HAP-1 (cell line): Measurements from ENCODE around the gene ALB.

Experiments
- DNase-seq, 2 experiments: peaks; one replicate each; pipeline ENCODE4 v3.0.0-alpha.2; 2016 to 2020; ENCODE audit warnings: low spot score in 2 of 2
- H3K27me3 ChIP-seq: fragments of 250-450 bp; sonication (Bioruptor Pico); 2 replicates; pipeline ENCODE4 v1.5.1; 2020; ENCODE audit warnings: low read depth, mild to moderate bottlenecking, moderate library complexity
- H3K36me3 ChIP-seq: fragments of 250-450 bp; sonication (Bioruptor Pico); replicated peaks from 2 replicates; pipeline ENCODE4 v1.5.1; 2020; ENCODE audit warnings: mild to moderate bottlenecking
- H3K4me1 ChIP-seq: fragments of 250-450 bp; sonication (Bioruptor Pico); 2 replicates; pipeline ENCODE4 v1.5.1; 2020; ENCODE audit warnings: mild to moderate bottlenecking
- H3K4me3 ChIP-seq: fragments of 250-450 bp; sonication (Bioruptor Pico); 2 replicates; pipeline ENCODE4 v1.5.1; 2020; ENCODE audit warnings: mild to moderate bottlenecking, moderate library complexity
- H3K9me3 ChIP-seq: fragments of 250-450 bp; sonication (Bioruptor Pico); 2 replicates; pipeline ENCODE4 v1.5.1; 2020; ENCODE audit warnings: mild to moderate bottlenecking, moderate library complexity
- in situ Hi-C: fragments of 300-500 bp; cut with MboI; formaldehyde crosslinking; loops from 3 replicates; pipeline ENCODE4 v1.14.3; 2020; ENCODE audit warnings: low sequenced_read_pairs, inconsistent platforms, mixed read lengths

The ALB gene

DNA sequence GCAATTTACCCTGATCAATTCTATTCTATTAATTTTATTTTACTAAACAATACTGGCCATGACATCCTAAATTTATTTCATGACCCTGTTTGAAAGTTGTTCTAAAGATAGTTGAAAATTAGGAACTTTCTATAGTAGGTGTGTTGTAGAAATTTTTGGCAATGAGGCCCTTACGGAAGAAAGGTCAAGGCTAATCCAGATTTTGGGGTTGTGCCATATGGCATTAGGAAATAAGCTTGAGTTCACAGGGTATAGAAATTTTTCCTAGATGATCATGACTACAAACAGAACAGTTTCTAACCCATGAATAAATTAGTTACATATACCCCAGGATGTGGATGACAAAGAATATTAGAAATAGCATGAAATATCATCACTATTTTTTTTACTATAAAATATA, 7.8 kb upstream of the ALB start:
- in situ Hi-C loops: no loop called here
- H3K36me3 ChIP-seq: no peaks in the 10 kb centered on the region
- DNase-seq: no peak

DNA sequence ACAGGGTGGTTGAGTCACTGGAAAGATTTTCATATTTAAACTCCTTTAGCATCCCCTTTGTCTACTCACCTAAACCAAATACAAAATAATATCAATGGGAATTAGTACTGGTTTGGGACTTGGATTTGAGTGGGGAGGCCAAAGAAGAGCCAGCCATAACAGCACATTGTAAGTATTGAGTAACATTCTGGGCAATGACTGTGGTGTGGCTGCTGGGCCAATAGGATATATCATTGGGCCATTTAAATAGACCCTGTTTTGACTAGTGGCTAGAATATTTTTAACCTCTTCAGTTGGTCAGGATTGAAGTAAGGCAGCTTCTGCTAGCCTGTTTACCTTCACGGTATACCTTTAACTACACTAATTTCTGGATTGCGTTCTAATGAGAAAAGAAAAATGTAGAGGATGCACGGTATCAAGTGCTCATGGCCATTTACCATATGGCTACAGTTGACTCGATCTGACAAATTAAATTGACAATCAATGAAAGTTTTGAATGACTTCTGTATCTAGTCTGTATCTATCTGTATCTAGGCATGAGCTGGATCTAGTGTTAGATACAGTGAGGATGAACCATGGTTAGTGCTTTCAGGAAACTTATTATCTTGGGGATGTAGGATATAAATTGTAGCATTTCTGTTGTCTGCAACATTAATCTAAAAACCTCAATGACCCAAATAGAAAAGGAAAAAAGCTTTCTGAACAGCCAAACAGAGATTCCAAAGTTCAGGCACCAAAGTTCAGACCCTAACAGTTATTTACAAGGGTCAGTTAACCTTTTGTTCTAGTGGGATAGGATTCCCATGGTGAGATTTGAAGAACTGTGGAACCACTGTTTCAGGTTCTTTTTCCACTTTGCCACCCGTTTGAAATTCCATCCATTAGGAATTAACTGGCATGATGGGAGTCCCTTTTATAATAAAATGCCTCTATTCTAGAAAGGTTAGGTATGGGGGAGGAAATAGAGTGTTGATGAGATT, 6.8 kb upstream of the ALB start:
- no peaks in the 10 kb centered on the region for H3K4me1 ChIP-seq
- no peaks in the 10 kb centered on the region for H3K9me3 ChIP-seq
- peaks cover 6% of the 10 kb centered on the region; the same call in 1 of the 2 replicates for H3K27me3 ChIP-seq
- in situ Hi-C loops: no loop called here
- DNase-seq: no peak
- no peak overlapping the region for H3K4me3 ChIP-seq
- no peaks in the 10 kb centered on the region for H3K36me3 ChIP-seq

More for the DNA sequence above, 7.8 kb upstream of the ALB start:
- H3K27me3 ChIP-seq: peaks cover 6% of the 10 kb centered on the region; the same call in 1 of the 2 replicates
- no peaks in the 10 kb centered on the region for H3K4me1 ChIP-seq
- no peaks in the 10 kb centered on the region for H3K9me3 ChIP-seq
- no peak overlapping the region for H3K4me3 ChIP-seq

DNA sequence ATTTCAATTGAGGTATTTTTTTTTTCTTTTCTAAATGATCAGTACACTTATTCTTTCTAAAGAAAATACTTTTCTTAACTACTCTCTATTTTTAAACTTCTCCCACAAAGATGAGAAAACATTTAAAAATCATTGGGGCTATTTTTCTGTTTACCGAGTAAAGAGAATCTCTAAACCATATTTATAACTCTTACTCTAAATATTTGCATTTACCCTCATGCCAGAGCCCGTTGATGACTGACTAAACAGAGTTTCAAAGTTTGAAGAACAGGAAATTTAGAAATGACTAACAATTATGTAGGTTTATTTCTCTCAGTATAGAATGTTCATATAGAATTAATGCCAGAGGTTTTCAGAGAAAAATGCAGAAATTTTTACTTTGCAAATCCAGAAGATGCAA, 2.7 kb upstream of the ALB start:
- DNase-seq: no peak
- in situ Hi-C loops: no loop called here
- H3K9me3 ChIP-seq: no peaks in the 10 kb centered on the region
- no peaks in the 10 kb centered on the region for H3K4me1 ChIP-seq
- H3K4me3 ChIP-seq: no peak overlapping the region
- peaks cover 6% of the 10 kb centered on the region; the same call in 1 of the 2 replicates for H3K27me3 ChIP-seq
- H3K36me3 ChIP-seq: no peaks in the 10 kb centered on the region

DNA sequence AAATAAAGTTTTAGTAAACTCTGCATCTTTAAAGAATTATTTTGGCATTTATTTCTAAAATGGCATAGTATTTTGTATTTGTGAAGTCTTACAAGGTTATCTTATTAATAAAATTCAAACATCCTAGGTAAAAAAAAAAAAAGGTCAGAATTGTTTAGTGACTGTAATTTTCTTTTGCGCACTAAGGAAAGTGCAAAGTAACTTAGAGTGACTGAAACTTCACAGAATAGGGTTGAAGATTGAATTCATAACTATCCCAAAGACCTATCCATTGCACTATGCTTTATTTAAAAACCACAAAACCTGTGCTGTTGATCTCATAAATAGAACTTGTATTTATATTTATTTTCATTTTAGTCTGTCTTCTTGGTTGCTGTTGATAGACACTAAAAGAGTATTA, 370 bp downstream of the ALB start:
- Histone ChIP-seq H3K9me3 (no peaks in the 10 kb centered on the region), H3K4me1 (peaks cover 11% of the 10 kb centered on the region), H3K4me3 (no peak overlapping the region), H3K27me3 (0 out of 2 replicates have a peak, but pooled peaks cover under 1% of the 10 kb centered on the region), H3K36me3 (no peaks in the 10 kb centered on the region)
- DNase-seq: no peak
- in situ Hi-C loops: no loop called here

DNA sequence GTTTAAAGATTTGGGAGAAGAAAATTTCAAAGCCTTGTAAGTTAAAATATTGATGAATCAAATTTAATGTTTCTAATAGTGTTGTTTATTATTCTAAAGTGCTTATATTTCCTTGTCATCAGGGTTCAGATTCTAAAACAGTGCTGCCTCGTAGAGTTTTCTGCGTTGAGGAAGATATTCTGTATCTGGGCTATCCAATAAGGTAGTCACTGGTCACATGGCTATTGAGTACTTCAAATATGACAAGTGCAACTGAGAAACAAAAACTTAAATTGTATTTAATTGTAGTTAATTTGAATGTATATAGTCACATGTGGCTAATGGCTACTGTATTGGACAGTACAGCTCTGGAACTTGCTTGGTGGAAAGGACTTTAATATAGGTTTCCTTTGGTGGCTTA, 1.1 kb downstream of the ALB start:
- Histone ChIP-seq H3K27me3 (no peaks in the 10 kb centered on the region), H3K4me1 (peaks cover 12% of the 10 kb centered on the region), H3K36me3 (no peaks in the 10 kb centered on the region), H3K9me3 (no peaks in the 10 kb centered on the region), H3K4me3 (no peak overlapping the region)
- in situ Hi-C loops: no loop called here
- DNase-seq: no peak

DNA sequence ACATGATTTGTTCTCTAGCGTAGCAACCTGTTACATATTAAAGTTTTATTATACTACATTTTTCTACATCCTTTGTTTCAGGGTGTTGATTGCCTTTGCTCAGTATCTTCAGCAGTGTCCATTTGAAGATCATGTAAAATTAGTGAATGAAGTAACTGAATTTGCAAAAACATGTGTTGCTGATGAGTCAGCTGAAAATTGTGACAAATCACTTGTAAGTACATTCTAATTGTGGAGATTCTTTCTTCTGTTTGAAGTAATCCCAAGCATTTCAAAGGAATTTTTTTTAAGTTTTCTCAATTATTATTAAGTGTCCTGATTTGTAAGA, 2.4 kb downstream of the ALB start:
- no peak for DNase-seq
- H3K9me3 ChIP-seq: no peaks in the 10 kb centered on the region
- in situ Hi-C loops: no loop called here
- peaks cover 12% of the 10 kb centered on the region for H3K4me1 ChIP-seq
- H3K27me3 ChIP-seq: no peaks in the 10 kb centered on the region
- H3K4me3 ChIP-seq: no peak overlapping the region
- H3K36me3 ChIP-seq: no peaks in the 10 kb centered on the region

DNA sequence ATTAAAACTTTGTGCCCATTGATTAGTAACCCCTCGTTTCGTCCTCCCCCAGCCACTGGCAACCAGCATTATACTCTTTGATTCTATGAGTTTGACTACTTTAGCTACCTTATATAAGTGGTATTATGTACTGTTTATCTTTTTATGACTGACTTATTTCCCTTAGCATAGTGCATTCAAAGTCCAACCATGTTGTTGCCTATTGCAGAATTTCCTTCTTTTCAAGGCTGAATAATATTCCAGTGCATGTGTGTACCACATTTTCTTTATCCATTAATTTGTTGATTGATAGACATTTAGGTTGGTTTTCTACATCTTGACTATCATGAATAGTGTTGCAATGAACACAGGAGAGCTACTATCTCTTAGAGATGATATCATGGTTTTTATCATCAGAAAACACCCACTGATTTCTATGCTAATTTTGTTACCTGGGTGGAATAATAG, 3.2 kb downstream of the ALB start:
- in situ Hi-C loops: no loop called here
- Histone ChIP-seq H3K36me3 (no peaks in the 10 kb centered on the region), H3K27me3 (no peaks in the 10 kb centered on the region), H3K4me1 (peaks cover 12% of the 10 kb centered on the region), H3K4me3 (no peak overlapping the region), H3K9me3 (no peaks in the 10 kb centered on the region)
- no peak for DNase-seq

DNA sequence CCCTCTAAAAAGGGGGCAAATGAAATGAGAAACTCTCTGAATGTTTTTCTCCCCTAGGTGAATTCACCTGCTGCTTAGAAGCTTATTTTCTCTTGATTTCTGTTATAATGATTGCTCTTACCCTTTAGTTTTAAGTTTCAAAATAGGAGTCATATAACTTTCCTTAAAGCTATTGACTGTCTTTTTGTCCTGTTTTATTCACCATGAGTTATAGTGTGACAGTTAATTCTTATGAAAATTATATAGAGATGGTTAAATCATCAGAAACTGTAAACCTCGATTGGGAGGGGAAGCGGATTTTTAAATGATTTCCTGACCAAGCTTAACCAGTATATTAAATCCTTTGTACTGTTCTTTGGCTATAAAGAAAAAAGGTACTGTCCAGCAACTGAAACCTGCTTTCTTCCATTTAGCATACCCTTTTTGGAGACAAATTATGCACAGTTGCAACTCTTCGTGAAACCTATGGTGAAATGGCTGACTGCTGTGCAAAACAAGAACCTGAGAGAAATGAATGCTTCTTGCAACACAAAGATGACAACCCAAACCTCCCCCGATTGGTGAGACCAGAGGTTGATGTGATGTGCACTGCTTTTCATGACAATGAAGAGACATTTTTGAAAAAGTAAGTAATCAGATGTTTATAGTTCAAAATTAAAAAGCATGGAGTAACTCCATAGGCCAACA, 4.2 kb downstream of the ALB start:
- in situ Hi-C loops: no loop called here

DNA sequence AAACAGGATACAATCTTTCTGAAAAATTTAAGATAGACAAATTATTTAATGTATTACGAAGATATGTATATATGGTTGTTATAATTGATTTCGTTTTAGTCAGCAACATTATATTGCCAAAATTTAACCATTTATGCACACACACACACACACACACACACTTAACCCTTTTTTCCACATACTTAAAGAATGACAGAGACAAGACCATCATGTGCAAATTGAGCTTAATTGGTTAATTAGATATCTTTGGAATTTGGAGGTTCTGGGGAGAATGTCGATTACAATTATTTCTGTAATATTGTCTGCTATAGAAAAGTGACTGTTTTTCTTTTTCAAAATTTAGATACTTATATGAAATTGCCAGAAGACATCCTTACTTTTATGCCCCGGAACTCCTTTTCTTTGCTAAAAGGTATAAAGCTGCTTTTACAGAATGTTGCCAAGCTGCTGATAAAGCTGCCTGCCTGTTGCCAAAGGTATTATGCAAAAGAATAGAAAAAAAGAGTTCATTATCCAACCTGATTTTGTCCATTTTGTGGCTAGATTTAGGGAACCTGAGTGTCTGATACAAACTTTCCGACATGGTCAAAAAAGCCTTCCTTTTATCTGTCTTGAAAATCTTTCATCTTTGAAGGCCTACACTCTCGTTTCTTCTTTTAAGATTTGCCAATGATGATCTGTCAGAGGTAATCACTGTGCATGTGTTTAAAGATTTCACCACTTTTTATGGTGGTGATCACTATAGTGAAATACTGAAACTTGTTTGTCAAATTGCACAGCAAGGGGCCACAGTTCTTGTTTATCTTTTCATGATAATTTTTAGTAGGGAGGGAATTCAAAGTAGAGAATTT, 5.2 kb downstream of the ALB start:
- H3K4me1 ChIP-seq: peaks cover 12% of the 10 kb centered on the region
- H3K4me3 ChIP-seq: no peak overlapping the region
- DNase-seq: no peak
- no peaks in the 10 kb centered on the region for H3K36me3 ChIP-seq
- no peaks in the 10 kb centered on the region for H3K27me3 ChIP-seq
- no peaks in the 10 kb centered on the region for H3K9me3 ChIP-seq
- in situ Hi-C loops: no loop called here

More for the DNA sequence above, 4.2 kb downstream of the ALB start:
- Histone ChIP-seq H3K36me3 (no peaks in the 10 kb centered on the region), H3K4me1 (peaks cover 12% of the 10 kb centered on the region), H3K27me3 (no peaks in the 10 kb centered on the region), H3K4me3 (no peak overlapping the region), H3K9me3 (no peaks in the 10 kb centered on the region)
- DNase-seq: peak; percentile 54 to 63

DNA sequence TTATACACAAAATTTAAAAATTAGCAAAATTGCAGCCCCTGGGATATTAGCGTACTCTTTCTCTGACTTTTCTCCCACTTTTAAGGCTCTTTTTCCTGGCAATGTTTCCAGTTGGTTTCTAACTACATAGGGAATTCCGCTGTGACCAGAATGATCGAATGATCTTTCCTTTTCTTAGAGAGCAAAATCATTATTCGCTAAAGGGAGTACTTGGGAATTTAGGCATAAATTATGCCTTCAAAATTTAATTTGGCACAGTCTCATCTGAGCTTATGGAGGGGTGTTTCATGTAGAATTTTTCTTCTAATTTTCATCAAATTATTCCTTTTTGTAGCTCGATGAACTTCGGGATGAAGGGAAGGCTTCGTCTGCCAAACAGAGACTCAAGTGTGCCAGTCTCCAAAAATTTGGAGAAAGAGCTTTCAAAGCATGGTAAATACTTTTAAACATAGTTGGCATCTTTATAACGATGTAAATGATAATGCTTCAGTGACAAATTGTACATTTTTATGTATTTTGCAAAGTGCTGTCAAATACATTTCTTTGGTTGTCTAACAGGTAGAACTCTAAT, 6.0 kb downstream of the ALB start:
- H3K4me3 ChIP-seq: no peak overlapping the region
- no peak for DNase-seq
- no peaks in the 10 kb centered on the region for H3K9me3 ChIP-seq
- no peaks in the 10 kb centered on the region for H3K27me3 ChIP-seq
- peaks cover 12% of the 10 kb centered on the region for H3K4me1 ChIP-seq
- no peaks in the 10 kb centered on the region for H3K36me3 ChIP-seq
- in situ Hi-C loops: no loop called here

DNA sequence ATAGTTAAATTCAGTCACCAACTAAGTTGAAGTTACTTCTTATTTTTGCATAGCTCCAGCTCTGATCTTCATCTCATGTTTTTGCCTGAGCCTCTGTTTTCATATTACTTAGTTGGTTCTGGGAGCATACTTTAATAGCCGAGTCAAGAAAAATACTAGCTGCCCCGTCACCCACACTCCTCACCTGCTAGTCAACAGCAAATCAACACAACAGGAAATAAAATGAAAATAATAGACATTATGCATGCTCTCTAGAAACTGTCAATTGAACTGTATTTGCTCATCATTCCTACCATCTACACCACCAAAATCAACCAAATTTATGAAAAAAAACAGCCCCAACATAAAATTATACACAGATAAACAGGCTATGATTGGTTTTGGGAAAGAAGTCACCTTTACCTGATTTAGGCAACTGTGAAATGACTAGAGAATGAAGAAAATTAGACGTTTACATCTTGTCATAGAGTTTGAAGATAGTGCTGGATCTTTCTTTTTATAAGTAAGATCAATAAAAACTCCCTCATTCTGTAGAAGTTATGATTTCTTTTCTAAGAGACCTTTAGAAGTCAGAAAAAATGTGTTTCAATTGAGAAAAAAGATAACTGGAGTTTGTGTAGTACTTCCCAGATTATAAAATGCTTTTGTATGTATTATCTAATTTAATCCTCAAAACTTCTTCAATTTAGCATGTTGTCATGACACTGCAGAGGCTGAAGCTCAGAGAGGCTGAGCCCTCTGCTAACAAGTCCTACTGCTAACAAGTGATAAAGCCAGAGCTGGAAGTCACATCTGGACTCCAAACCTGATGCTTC, 7.0 kb downstream of the ALB start:
- Histone ChIP-seq H3K9me3 (no peaks in the 10 kb centered on the region), H3K4me1 (peaks cover 15% of the 10 kb centered on the region), H3K27me3 (no peaks in the 10 kb centered on the region), H3K36me3 (no peaks in the 10 kb centered on the region), H3K4me3 (no peak overlapping the region)
- in situ Hi-C loops: no loop called here
- DNase-seq: no peak

DNA sequence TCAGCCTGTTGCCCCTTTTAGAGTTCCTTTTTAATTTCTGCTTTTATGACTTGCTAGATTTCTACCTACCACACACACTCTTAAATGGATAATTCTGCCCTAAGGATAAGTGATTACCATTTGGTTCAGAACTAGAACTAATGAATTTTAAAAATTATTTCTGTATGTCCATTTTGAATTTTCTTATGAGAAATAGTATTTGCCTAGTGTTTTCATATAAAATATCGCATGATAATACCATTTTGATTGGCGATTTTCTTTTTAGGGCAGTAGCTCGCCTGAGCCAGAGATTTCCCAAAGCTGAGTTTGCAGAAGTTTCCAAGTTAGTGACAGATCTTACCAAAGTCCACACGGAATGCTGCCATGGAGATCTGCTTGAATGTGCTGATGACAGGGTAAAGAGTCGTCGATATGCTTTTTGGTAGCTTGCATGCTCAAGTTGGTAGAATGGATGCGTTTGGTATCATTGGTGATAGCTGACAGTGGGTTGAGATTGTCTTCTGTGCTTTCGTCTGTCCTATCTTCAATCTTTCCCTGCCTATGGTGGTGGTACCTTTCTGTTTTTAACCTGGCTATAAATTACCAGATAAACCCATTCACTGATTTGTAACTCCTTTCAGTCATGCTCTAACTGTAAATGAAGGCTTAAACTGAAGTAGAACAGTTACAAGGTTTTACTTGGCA, 7.8 kb downstream of the ALB start:
- Histone ChIP-seq H3K4me1 (peaks cover 15% of the 10 kb centered on the region), H3K9me3 (no peaks in the 10 kb centered on the region), H3K4me3 (no peak overlapping the region), H3K36me3 (no peaks in the 10 kb centered on the region), H3K27me3 (no peaks in the 10 kb centered on the region)
- DNase-seq: no peak
- in situ Hi-C loops: no loop called here
